ENCODE results near the gene ENPP1.

Gene ENPP1

DNA sequence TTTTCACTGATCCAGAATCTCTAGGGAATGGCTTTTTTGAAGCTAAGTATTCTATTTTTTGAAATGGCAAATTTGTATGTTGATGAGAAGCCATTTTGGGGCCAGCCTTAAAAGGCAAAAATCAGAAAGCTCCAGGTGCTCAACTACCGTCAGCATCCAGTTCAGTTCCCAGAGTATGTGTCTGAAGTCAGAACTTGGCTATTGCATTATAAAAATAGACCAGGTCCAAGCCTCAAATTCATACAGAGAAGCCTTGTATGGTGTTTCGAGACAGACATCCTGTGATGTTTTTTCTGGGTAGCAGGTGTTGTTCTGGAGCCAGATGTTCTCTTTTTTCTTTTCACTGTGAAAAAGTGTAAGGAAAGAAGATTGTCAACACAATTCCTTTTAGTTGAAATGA, 75.2 kb downstream of the ENPP1 start:
- Histone ChIP-seq H3F3A (ENCODE audit: insufficient read depth, low read length) (no peaks in the 10 kb centered on the region), H3K9me3 (ENCODE audit: low read length) (no peaks in the 10 kb centered on the region), H3K4me2 (ENCODE audit: low read length) (no peak overlapping the region), H2AFZ (ENCODE audit: low read length) (no peak overlapping the region), H3K9me2 (ENCODE audit: low read depth, low read length) (no peaks in the 10 kb centered on the region), H3K4me3 (ENCODE audit: low read depth, low read length, poor library complexity, severe bottlenecking) (no peak overlapping the region), H4K20me1 (ENCODE audit: insufficient read depth, low read length) (no peaks in the 10 kb centered on the region), H3K36me3 (ENCODE audit: insufficient read depth, low read length) (no peaks in the 10 kb centered on the region), H3K27me3 (ENCODE audit: insufficient read depth, low read length) (no peaks in the 10 kb centered on the region), H3K79me2 (ENCODE audit: insufficient read depth, low read length) (no peaks in the 10 kb centered on the region), H3K4me1 (ENCODE audit: insufficient read depth, low read length, severe bottlenecking) (no peaks in the 10 kb centered on the region), H3K27ac (ENCODE audit: low read depth, low read length, poor library complexity, severe bottlenecking) (no peak overlapping the region), H3K9ac (ENCODE audit: low read length) (no peak overlapping the region)
- TF ChIP-seq EZH2 (IDR thresholded peaks at IDR 0.05; ENCODE audit: borderline replicate concordance, low read length) = no peak
- no peak for TF ChIP-seq CTCF (IDR thresholded peaks at IDR 0.05; ENCODE audit: low read length)

- TF ChIP-seq CTCF (IDR thresholded peaks at IDR 0.05; ENCODE audit: low read length) = no peak
- no peak for TF ChIP-seq EZH2 (IDR thresholded peaks at IDR 0.05; ENCODE audit: borderline replicate concordance, low read length)
- Histone ChIP-seq H3K4me1 (ENCODE audit: insufficient read depth, low read length, severe bottlenecking) (no peaks in the 10 kb centered on the region), H3K9me2 (ENCODE audit: low read depth, low read length) (no peaks in the 10 kb centered on the region), H3K36me3 (ENCODE audit: insufficient read depth, low read length) (no peaks in the 10 kb centered on the region), H3K9me3 (ENCODE audit: low read length) (no peaks in the 10 kb centered on the region), H3K4me3 (ENCODE audit: low read depth, low read length, poor library complexity, severe bottlenecking) (no peak overlapping the region), H3K27ac (ENCODE audit: low read depth, low read length, poor library complexity, severe bottlenecking) (no peak overlapping the region), H3K4me2 (ENCODE audit: low read length) (no peak overlapping the region), H3F3A (ENCODE audit: insufficient read depth, low read length) (no peaks in the 10 kb centered on the region), H4K20me1 (ENCODE audit: insufficient read depth, low read length) (no peaks in the 10 kb centered on the region), H3K9ac (ENCODE audit: low read length) (no peak overlapping the region), H3K27me3 (ENCODE audit: insufficient read depth, low read length) (no peaks in the 10 kb centered on the region), H2AFZ (ENCODE audit: low read length) (no peak overlapping the region), H3K79me2 (ENCODE audit: insufficient read depth, low read length) (no peaks in the 10 kb centered on the region)
Observed at GRCh38 chr6:131885237-131885636, 77.4 kb downstream of the ENPP1 start.

GRCh38 chr6:131886517-131886916, 78.7 kb downstream of the ENPP1 start:
- Histone ChIP-seq H3K4me3 (ENCODE audit: low read depth, low read length, poor library complexity, severe bottlenecking) (no peak overlapping the region), H3K27me3 (ENCODE audit: insufficient read depth, low read length) (no peaks in the 10 kb centered on the region), H3K9ac (ENCODE audit: low read length) (no peak overlapping the region), H3K4me1 (ENCODE audit: insufficient read depth, low read length, severe bottlenecking) (no peaks in the 10 kb centered on the region), H4K20me1 (ENCODE audit: insufficient read depth, low read length) (no peaks in the 10 kb centered on the region), H3K9me2 (ENCODE audit: low read depth, low read length) (no peaks in the 10 kb centered on the region), H3K36me3 (ENCODE audit: insufficient read depth, low read length) (no peaks in the 10 kb centered on the region), H3K9me3 (ENCODE audit: low read length) (no peaks in the 10 kb centered on the region), H2AFZ (ENCODE audit: low read length) (no peak overlapping the region), H3K79me2 (ENCODE audit: insufficient read depth, low read length) (no peaks in the 10 kb centered on the region), H3F3A (ENCODE audit: insufficient read depth, low read length) (no peaks in the 10 kb centered on the region), H3K27ac (ENCODE audit: low read depth, low read length, poor library complexity, severe bottlenecking) (no peak overlapping the region), H3K4me2 (ENCODE audit: low read length) (no peak overlapping the region)
- TF ChIP-seq EZH2 (IDR thresholded peaks at IDR 0.05; ENCODE audit: borderline replicate concordance, low read length) (no peak), CTCF (IDR thresholded peaks at IDR 0.05; ENCODE audit: low read length) (no peak)

Measured in OCI-LY1 (cell line).